DMS 273 (cell line): ENCODE results near the gene OPCML.

ENCODE experiments used
- DNase-seq: peaks from one replicate; lab custom pipeline; 2025; ENCODE audit not compliant: unreplicated experiment; lab: John Stamatoyannopoulos, UW

The OPCML gene

GRCh38 chr11:133541021-133541719 lies 8.9 kb upstream of the OPCML start:
- no peak for DNase-seq

GRCh38 chr11:133536198-133536597 lies 3.9 kb upstream of the OPCML start:
- DNase-seq: no peak

- DNase-seq: no peak
These were observed 904 bp upstream of the OPCML start for GRCh38 chr11:133533205-133533604.

GRCh38 chr11:133531458-133531857 lies 843 bp downstream of the OPCML start:
- no peak for DNase-seq

GRCh38 chr11:133530501-133530835 lies 1.8 kb downstream of the OPCML start:
- DNase-seq: no peak

- DNase-seq: no peak
These were observed 2.3 kb downstream of the OPCML start for GRCh38 chr11:133529807-133530500.

GRCh38 chr11:133526790-133527189 lies 5.5 kb downstream of the OPCML start:
- peak; percentile 53 for DNase-seq

GRCh38 chr11:133525976-133526375 lies 6.3 kb downstream of the OPCML start:
- DNase-seq: peak; percentile 3

GRCh38 chr11:133524488-133524887 lies 7.8 kb downstream of the OPCML start:
- no peak for DNase-seq

- no peak for DNase-seq
These were observed 10.0 kb downstream of the OPCML start for GRCh38 chr11:133522344-133522743.

- DNase-seq: no peak
These were observed 10.8 kb downstream of the OPCML start for GRCh38 chr11:133521502-133521901.

- no peak for DNase-seq
These were observed 11.6 kb downstream of the OPCML start for GRCh38 chr11:133520707-133521106.

- DNase-seq: no peak
These were observed 12.7 kb downstream of the OPCML start for GRCh38 chr11:133519560-133519959.

GRCh38 chr11:133518702-133519264 lies 13.5 kb downstream of the OPCML start:
- no peak for DNase-seq

- no peak for DNase-seq
These were observed 15.5 kb downstream of the OPCML start for GRCh38 chr11:133516845-133517244.

- no peak for DNase-seq
These were observed 17.2 kb downstream of the OPCML start for GRCh38 chr11:133515107-133515506.

- DNase-seq: no peak
These were observed 22.2 kb downstream of the OPCML start for GRCh38 chr11:133509924-133510697.

GRCh38 chr11:133508468-133508867 lies 23.8 kb downstream of the OPCML start:
- DNase-seq: no peak

- no peak for DNase-seq
These were observed 25.1 kb downstream of the OPCML start for GRCh38 chr11:133507185-133507584.

GRCh38 chr11:133506551-133507094 lies 25.7 kb downstream of the OPCML start:
- DNase-seq: no peak

- no peak for DNase-seq
These were observed 26.3 kb downstream of the OPCML start for GRCh38 chr11:133506023-133506422.
